WTC11 (cell line): ENCODE data around the gene UPP1. TPM values are rescaled to one million over a fixed set of nuclear protein-coding genes. Genes with fewer than 3 reads are reported as not detected.

Experiments
- ATAC-seq: fragments of 200-7000 bp; cut with Tn5 transposase; 2 replicates; pipeline ENCODE4 v1.10.0; 2021; ENCODE audit warnings: mild to moderate bottlenecking, moderate library complexity
- CTCF ChIA-PET: fragments of 300-600 bp; sonication (Branson Sonifier 250); formaldehyde crosslinking; loops from one replicate; lab custom pipeline; 2021; ENCODE audit warnings: antibody characterized with exemption; lab: Charles Lee
- POLR2A ChIA-PET: fragments of 350-600 bp; sonication (Branson Sonifier 250); formaldehyde crosslinking; loops from one replicate; lab custom pipeline; 2021; ENCODE audit warnings: antibody characterized with exemption; lab: Charles Lee
- DNase-seq: peaks from one replicate; pipeline ENCODE4 v3.0.0; 2021; ENCODE audit warnings: low spot score
- H3K27ac Mint-ChIP-seq: 2 replicates; pipeline ENCODE4 v1.8.0; 2021; ENCODE audit warnings: mixed read lengths
- H3K27me3 Mint-ChIP-seq: 2 replicates; pipeline ENCODE4 v1.8.0; 2021; ENCODE audit warnings: low read depth, mild to moderate bottlenecking, moderate library complexity, mixed read lengths
- H3K36me3 Mint-ChIP-seq: 2 replicates; pipeline ENCODE4 v1.8.0; 2021; ENCODE audit warnings: mixed read lengths
- H3K4me1 Mint-ChIP-seq: 2 replicates; pipeline ENCODE4 v1.8.0; 2022; ENCODE audit warnings: mixed read lengths
- H3K4me3 Mint-ChIP-seq: 2 replicates; pipeline ENCODE4 v1.8.0; 2021; ENCODE audit warnings: mild to moderate bottlenecking, moderate library complexity, mixed read lengths
- H3K9me3 Mint-ChIP-seq: 2 replicates; pipeline ENCODE4 v1.8.0; 2021; ENCODE audit warnings: mixed read lengths
- ATF6 ChIP-seq: sonication (generic); formaldehyde crosslinking; IDR thresholded peaks from 2 replicates; pipeline ENCODE4 v1.8.1; 2023; ENCODE audit warnings: mild to moderate bottlenecking, missing genetic modification reagents
- CREM ChIP-seq: sonication (generic); formaldehyde crosslinking; IDR thresholded peaks from 2 replicates; pipeline ENCODE4 v1.8.1; 2022; ENCODE audit warnings: mild to moderate bottlenecking, missing genetic modification reagents, moderate library complexity
- CTCF ChIP-seq: fragments of 200-600 bp; IDR thresholded peaks from 2 replicates; pipeline ENCODE4 v1.8.0; 2022; ENCODE audit warnings: antibody characterized with exemption
- EMX1 ChIP-seq: fragments of 250-450 bp; sonication (Bioruptor Pico); IDR thresholded peaks from 2 replicates; pipeline ENCODE4 v1.8.0; 2021; ENCODE audit warnings: mild to moderate bottlenecking
- FOXP4 ChIP-seq: sonication (generic); formaldehyde crosslinking; IDR thresholded peaks from 2 replicates; pipeline ENCODE4 v1.8.0; 2022; ENCODE audit warnings: mild to moderate bottlenecking, missing genetic modification reagents
- JAZF1 ChIP-seq: fragments of 250-450 bp; sonication (Bioruptor Pico); IDR thresholded peaks from 2 replicates; pipeline ENCODE4 v1.9.0; 2021; ENCODE audit warnings: moderate library complexity, mild to moderate bottlenecking, inconsistent platforms
- MYBL2 ChIP-seq: sonication (generic); formaldehyde crosslinking; IDR thresholded peaks from 2 replicates; pipeline ENCODE4 v1.8.1; 2023; ENCODE audit warnings: mild to moderate bottlenecking, moderate library complexity, missing genetic modification reagents
- NR2C2 ChIP-seq: sonication (generic); formaldehyde crosslinking; IDR thresholded peaks from 2 replicates; pipeline ENCODE4 v1.8.0; 2022; ENCODE audit warnings: mild to moderate bottlenecking, missing genetic modification reagents
- OVOL2 ChIP-seq: fragments of 250-450 bp; sonication (Bioruptor Pico); IDR thresholded peaks from 2 replicates; pipeline ENCODE4 v1.9.0; 2021; ENCODE audit warnings: mild to moderate bottlenecking, borderline replicate concordance
- PRRX2 ChIP-seq: fragments of 250-450 bp; sonication (Bioruptor Pico); IDR thresholded peaks from 2 replicates; pipeline ENCODE4 v1.8.0; 2021; ENCODE audit warnings: mild to moderate bottlenecking
- RELA ChIP-seq: sonication (generic); formaldehyde crosslinking; IDR thresholded peaks from 2 replicates; pipeline ENCODE4 v1.8.1; 2022; ENCODE audit warnings: missing genetic modification reagents, mild to moderate bottlenecking, borderline replicate concordance
- SMAD3 ChIP-seq: sonication (generic); formaldehyde crosslinking; IDR thresholded peaks from 2 replicates; pipeline ENCODE4 v1.8.0; 2022; ENCODE audit warnings: missing genetic modification reagents, mild to moderate bottlenecking, borderline replicate concordance
- SMAD4 ChIP-seq: sonication (generic); formaldehyde crosslinking; IDR thresholded peaks from 2 replicates; pipeline ENCODE4 v1.8.0; 2022; ENCODE audit warnings: mild to moderate bottlenecking, missing genetic modification reagents
- SP1 ChIP-seq: sonication (generic); formaldehyde crosslinking; conservative IDR thresholded peaks from 2 replicates; pipeline ENCODE4 v1.8.1; 2022; ENCODE audit warnings: missing genetic modification reagents
- STAT6 ChIP-seq: sonication (generic); formaldehyde crosslinking; conservative IDR thresholded peaks from 2 replicates; pipeline ENCODE4 v1.8.1; 2023; ENCODE audit warnings: mild to moderate bottlenecking, low read depth, missing genetic modification reagents, moderate library complexity
- USF1 ChIP-seq: sonication (generic); formaldehyde crosslinking; IDR thresholded peaks from 2 replicates; pipeline ENCODE4 v1.8.0; 2022; ENCODE audit warnings: mild to moderate bottlenecking, missing genetic modification reagents
- ZBTB21 ChIP-seq: sonication (generic); formaldehyde crosslinking; IDR thresholded peaks from 2 replicates; pipeline ENCODE4 v1.8.1; 2023; ENCODE audit warnings: mild to moderate bottlenecking, missing genetic modification reagents, borderline replicate concordance
- ZNF423 ChIP-seq: fragments of 250-450 bp; sonication (Bioruptor Pico); IDR thresholded peaks from 2 replicates; pipeline ENCODE4 v2.1.2; 2022; ENCODE audit warnings: mild to moderate bottlenecking, moderate library complexity
- ZNF532 ChIP-seq: fragments of 250-450 bp; sonication (Bioruptor Pico); IDR thresholded peaks from 2 replicates; pipeline ENCODE4 v1.9.0; 2021; ENCODE audit warnings: mild to moderate bottlenecking, borderline replicate concordance
- total RNA-seq: library from RNA; stranded (reverse); gene quantifications from 3 replicates; pipeline ENCODE4 v1.2.3, GENCODE V29; 2021

Gene UPP1
- total RNA-seq, 1 experiment from 2014 or later = 55.6 TPM

GRCh38 chr7:48089046-48090003 is at the start of gene UPP1 (continued):
- TF ChIP-seq PRRX2 (no peak), ZBTB21 (peak; percentile 43; the same call in 1 of the 2 replicates), MYBL2 (CRISPR knock-in tag) (peak; percentile 77; the same call in 1 of the 2 replicates), SMAD4 (CRISPR knock-in tag) (0 out of 2 replicates have a peak, but pooled peaks have one; percentile 69), FOXP4 (CRISPR knock-in tag) (peak; percentile 88), ZNF532 (CRISPR knock-in tag) (no peak), OVOL2 (CRISPR knock-in tag) (no peak), NR2C2 (CRISPR knock-in tag) (peak; percentile 33; the same call in 1 of the 2 replicates), ZNF423 (CRISPR knock-in tag) (peak; percentile 49; the same call in 1 of the 2 replicates), RELA (CRISPR knock-in tag) (0 out of 2 replicates have a peak, but pooled peaks have one; percentile 16), CTCF (no peak), CREM (CRISPR knock-in tag) (no peak; the same call in 1 of the 2 replicates), ATF6 (CRISPR knock-in tag) (no peak)
- TF ChIP-seq, all 79 proteins: peak for 26

GRCh38 chr7:48040944-48041652 is 48.0 kb upstream of the UPP1 start:
- Mint-ChIP-seq H3K36me3 (no peaks in the 10 kb centered on the region), H3K27ac (no peak overlapping the region), H3K4me1 (peaks cover 63% of the 10 kb centered on the region), H3K9me3 (no peaks in the 10 kb centered on the region), H3K27me3 (peaks cover 20% of the 10 kb centered on the region), H3K4me3 (no peak overlapping the region)
- ChIA-PET POLR2A (no interaction called here), CTCF (interaction anchor here (1.4 kb wide), 1 partner anchor 69 kb away, joined by 4 read pairs; no protein-coding TSS in a partner anchor)
- ATAC-seq = peak; percentile 10; the same call in 1 of the 2 replicates
- DNase-seq = no peak
- TF ChIP-seq USF1 (CRISPR knock-in tag) = no peak
- TF ChIP-seq SP1 (CRISPR knock-in tag) = no peak
- no peak for TF ChIP-seq JAZF1
- TF ChIP-seq STAT6 (CRISPR knock-in tag) = no peak
- no peak for TF ChIP-seq EMX1 (CRISPR knock-in tag)
- no peak for TF ChIP-seq SMAD3 (CRISPR knock-in tag)
